Lung (tissue), 12 donors: ENCODE measurements around the gene SPSB3. TPM values are rescaled to one million over a fixed set of nuclear protein-coding genes. Genes with fewer than 3 reads are reported as not detected.
A peak's percentile ranks its signal among the peaks of the same experiment; 100 is the strongest.

Experiments
- ATAC-seq: fragments of 200-7000 bp; cut with Tn5 transposase; one replicate; pipeline ENCODE4 v1.9.1; 2020; ENCODE audit warnings: moderate number of reproducible peaks; ENCODE audit not compliant: insufficient read depth, low FRiP score
- DNase-seq, 3 donors: peaks; one replicate each; pipeline ENCODE4 v3.0.0-alpha.2; 2013 to 2017
- H3K27ac ChIP-seq, 2 donors: one replicate each; pipeline ENCODE4 v1.5.1; 2013; ENCODE audit warnings: mild to moderate bottlenecking in 2 of 2, moderate library complexity in 2 of 2, control low read depth in 1 of 2, inconsistent platforms in 1 of 2, low read depth in 1 of 2, low read length in 1 of 2
- H3K27me3 ChIP-seq, 3 donors: one replicate each; pipeline ENCODE4 v1.5.1; 2013; ENCODE audit warnings: low read length in 2 of 3; ENCODE audit not compliant: control insufficient read depth in 3 of 3, insufficient read depth in 3 of 3
- H3K36me3 ChIP-seq, 4 donors: one replicate each; pipeline ENCODE4 v1.5.1; 2013; ENCODE audit warnings: low read length in 4 of 4, mild to moderate bottlenecking in 1 of 4, moderate library complexity in 1 of 4; ENCODE audit not compliant: control insufficient read depth in 4 of 4, insufficient read depth in 4 of 4
- H3K4me1 ChIP-seq, 5 donors: one replicate each; pipeline ENCODE4 v1.5.1; 2013; ENCODE audit warnings: low read length in 5 of 5, mild to moderate bottlenecking in 2 of 5, moderate library complexity in 1 of 5; ENCODE audit not compliant: control insufficient read depth in 5 of 5, insufficient read depth in 5 of 5
- H3K4me3 ChIP-seq: one replicate; pipeline ENCODE4 v1.5.1; 2013; ENCODE audit warnings: mild to moderate bottlenecking, control low read depth, moderate library complexity
- H3K9ac ChIP-seq, 2 donors: one replicate each; pipeline ENCODE4 v1.5.1; 2013; ENCODE audit warnings: low read length in 2 of 2, control low read depth in 1 of 2; ENCODE audit not compliant: insufficient read depth in 1 of 2
- H3K9me3 ChIP-seq, 4 donors: one replicate each; pipeline ENCODE4 v1.5.1; 2013; ENCODE audit warnings: low read length in 3 of 4, mild to moderate bottlenecking in 1 of 4, moderate library complexity in 1 of 4; ENCODE audit not compliant: control insufficient read depth in 4 of 4, insufficient read depth in 3 of 4
- CTCF ChIP-seq: IDR thresholded peaks from 2 replicates; pipeline ENCODE4 v1.5.1; 2012; ENCODE audit warnings: mild to moderate bottlenecking; ENCODE audit errors: control extremely low read depth, extremely low read depth
- WGBS, 2 donors: extraction: QIAGEN DNeasy Blood & Tissue Kit; methylation state at CpG; one replicate each; pipeline ENCODE4 v1.1.7; 2013; 5-methylcytosine and 5-hydroxymethylcytosine counted together
- polyA plus RNA-seq, 2 donors: library from polyadenylated mRNA; stranded (reverse); fragments of 200-250 nt; gene quantifications; one replicate each; pipeline ENCODE4 v1.2.1, GENCODE V29; 2013
- total RNA-seq, 2 donors: library from RNA; depleted of rRNA in 1 of 2; stranded (reverse); fragments of >200 nt in 1 of 2; gene quantifications; one replicate each; pipeline ENCODE4 v1.2.1, GENCODE V29; 2014 to 2021
- donor health status: control.
- donor health status: control.
- donor health status: Bipolar disorder and iron deficiency.
- donor health status: healthy.
- donor health status: DM: yes; HTN: yes; CAD: no.

The SPSB3 gene
- total and polyA plus RNA-seq, 4 donors, result 39.8 to 76.1 (median 50.9) TPM

GRCh38 chr16:1774448-1774780, 8.0 kb downstream of the SPSB3 start:
- no peak for TF ChIP-seq CTCF
- Histone ChIP-seq H3K27ac (no peak overlapping the region), H3K27me3 (no peaks in the 10 kb centered on the region), H3K36me3 (peaks cover 4 to 32% (median 9%) of the 10 kb centered on the region in 4 donors), H3K4me1 (peaks cover 0 to 28% (median 0%) of the 10 kb centered on the region in 5 donors), H3K9me3 (no peaks in the 10 kb centered on the region), H3K4me3 (no peak overlapping the region), H3K9ac (no peak overlapping the region)
- no peak for DNase-seq
- no peak for ATAC-seq
- 89 to 94% methylated on average over 7 of the region's 7 CpGs for WGBS, 2 donors

- 12 to 15% methylated on average over 41 to 45 of the region's 45 CpGs for WGBS, 2 donors
- Histone ChIP-seq H3K36me3 (peaks cover 4 to 36% (median 6%) of the 10 kb centered on the region in 4 donors), H3K9me3 (no peaks in the 10 kb centered on the region), H3K4me1 (peaks cover 0 to 28% (median 0%) of the 10 kb centered on the region in 5 donors), H3K27ac (peak overlapping the region; percentile 90 to 94), H3K9ac (peak overlapping the region in 1 of 2 donors; percentile 28), H3K4me3 (peak overlapping the region; percentile 75), H3K27me3 (no peaks in the 10 kb centered on the region)
- no peak for TF ChIP-seq CTCF
- DNase-seq (no peak), ATAC-seq (no peak)
These were observed 8.5 kb downstream of the SPSB3 start for GRCh38 chr16:1773703-1774447.

DNA sequence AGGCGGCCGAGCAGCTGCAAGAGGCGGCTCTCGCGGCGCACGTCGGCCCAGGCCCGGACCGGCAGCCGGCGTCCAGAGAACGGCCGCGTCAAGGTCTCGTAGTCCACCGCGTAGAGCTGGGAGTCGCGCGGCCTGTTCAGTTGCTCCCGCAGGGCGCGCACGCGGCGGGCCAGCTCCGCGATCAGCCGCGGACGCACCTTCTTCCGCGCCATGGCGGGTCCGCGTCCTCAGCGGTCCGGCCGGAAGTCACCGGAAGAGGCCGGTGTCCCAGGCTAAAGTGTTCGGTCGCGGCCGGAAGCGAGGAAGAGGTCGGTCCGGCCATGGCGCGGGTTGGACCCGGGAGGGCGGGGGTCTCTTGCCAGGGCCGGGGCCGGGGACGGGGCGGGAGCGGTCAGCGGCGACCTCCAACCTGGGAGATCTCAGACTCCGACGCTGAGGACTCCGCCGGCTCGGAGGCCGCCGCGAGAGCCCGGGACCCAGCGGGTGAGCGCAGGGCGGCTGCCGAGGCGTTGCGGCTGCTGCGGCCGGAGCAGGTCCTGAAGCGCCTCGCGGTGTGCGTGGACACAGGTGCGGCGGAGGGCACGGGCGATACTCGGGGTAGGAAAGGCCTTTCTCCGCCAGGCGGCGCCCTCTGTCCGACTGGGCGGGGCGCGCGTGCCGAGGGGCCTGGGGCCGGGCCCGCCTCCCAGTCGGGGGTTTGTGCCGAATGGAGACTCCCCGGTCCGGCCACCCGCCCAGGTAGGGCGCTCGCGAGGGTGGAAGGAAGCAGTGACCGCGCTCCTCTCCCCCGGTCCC, 9.3 kb downstream of the SPSB3 start, which contains the start of gene MRPS34:
Gene MRPS34 (minus strand): TSS at position 227 of the 795 bp plus-strand sequence. CDS start 15 bp downstream, at position 212.
- ATAC-seq (peak; percentile 85), DNase-seq (peak; percentile 83 to 91 (median 87))
- no peaks in the 10 kb centered on the region for H3K9me3 ChIP-seq
- peak within 1 kb of the TSS; percentile 95 for H3K4me3 ChIP-seq
- TF ChIP-seq CTCF, result peak; percentile 47
- 0 to 1% methylated on average over 62 to 108 of the region's 108 CpGs for WGBS, 2 donors
- peaks cover 4 to 41% (median 6%) of the 10 kb centered on the region in 4 donors for H3K36me3 ChIP-seq
- peaks cover 0 to 28% (median 0%) of the 10 kb centered on the region in 5 donors for H3K4me1 ChIP-seq
- H3K9ac ChIP-seq, result peak within 1 kb of the TSS; percentile 11 to 28
- no peaks in the 10 kb centered on the region for H3K27me3 ChIP-seq
- peak within 1 kb of the TSS; percentile 90 to 94 for H3K27ac ChIP-seq
